ENCODE data around the gene ZNF502. TPM values are rescaled to one million over a fixed set of nuclear protein-coding genes. Genes with fewer than 3 reads are reported as not detected.

ZNF502 gene
- polyA plus RNA-seq, 1 experiment = 2.0 TPM

DNA sequence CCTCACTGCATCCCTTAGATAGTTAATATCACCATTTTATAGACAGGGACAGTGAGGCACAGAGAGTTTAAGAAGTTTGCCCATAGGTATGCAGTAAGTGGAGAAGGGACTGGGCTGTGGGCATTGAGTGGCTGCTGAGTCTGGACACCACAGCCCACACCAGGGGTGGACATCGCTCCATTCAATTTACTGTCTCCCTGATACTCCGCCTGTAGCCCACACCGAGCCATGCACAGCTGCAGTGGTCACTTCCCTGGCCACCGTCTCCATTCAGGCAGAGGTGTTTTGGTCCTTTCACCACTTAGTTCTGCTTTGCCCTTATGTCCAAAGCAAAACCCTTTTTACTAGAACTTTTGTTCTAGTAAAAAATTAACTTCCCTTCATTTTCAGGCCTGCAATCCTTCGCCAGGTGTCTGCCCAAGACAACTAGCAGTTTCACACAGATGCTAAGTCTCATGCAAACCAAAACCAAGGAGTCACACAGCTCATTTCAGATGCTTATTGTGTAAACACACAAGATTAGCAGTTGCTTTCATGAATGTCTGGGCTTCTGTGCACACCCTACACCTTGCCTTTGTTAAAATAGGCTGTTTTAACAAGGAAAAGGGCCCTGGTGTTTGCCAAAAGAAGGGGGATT is 33.9 kb upstream of the ZNF502 start:
- ChIA-PET POLR2A (no interaction called here), CTCF (no interaction called here)
- Histone ChIP-seq H3K36me3 (ENCODE audit: control insufficient read depth, insufficient read depth, low read length) (no peaks in the 10 kb centered on the region), H3K4me3 (ENCODE audit: low read depth, low read length) (no peak overlapping the region), H3K27me3 (ENCODE audit: control insufficient read depth, insufficient read depth, low read length) (no peaks in the 10 kb centered on the region)
- TF ChIP-seq, protein P1, sequence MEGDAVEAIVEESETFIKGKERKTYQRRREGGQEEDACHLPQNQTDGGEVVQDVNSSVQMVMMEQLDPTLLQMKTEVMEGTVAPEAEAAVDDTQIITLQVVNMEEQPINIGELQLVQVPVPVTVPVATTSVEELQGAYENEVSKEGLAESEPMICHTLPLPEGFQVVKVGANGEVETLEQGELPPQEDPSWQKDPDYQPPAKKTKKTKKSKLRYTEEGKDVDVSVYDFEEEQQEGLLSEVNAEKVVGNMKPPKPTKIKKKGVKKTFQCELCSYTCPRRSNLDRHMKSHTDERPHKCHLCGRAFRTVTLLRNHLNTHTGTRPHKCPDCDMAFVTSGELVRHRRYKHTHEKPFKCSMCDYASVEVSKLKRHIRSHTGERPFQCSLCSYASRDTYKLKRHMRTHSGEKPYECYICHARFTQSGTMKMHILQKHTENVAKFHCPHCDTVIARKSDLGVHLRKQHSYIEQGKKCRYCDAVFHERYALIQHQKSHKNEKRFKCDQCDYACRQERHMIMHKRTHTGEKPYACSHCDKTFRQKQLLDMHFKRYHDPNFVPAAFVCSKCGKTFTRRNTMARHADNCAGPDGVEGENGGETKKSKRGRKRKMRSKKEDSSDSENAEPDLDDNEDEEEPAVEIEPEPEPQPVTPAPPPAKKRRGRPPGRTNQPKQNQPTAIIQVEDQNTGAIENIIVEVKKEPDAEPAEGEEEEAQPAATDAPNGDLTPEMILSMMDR (IDR thresholded peaks at IDR 0.05; ENCODE audit: insufficient read depth, low read depth, low read length) = no peak
- no peak for DNase-seq (ENCODE audit: low read depth)

DNA sequence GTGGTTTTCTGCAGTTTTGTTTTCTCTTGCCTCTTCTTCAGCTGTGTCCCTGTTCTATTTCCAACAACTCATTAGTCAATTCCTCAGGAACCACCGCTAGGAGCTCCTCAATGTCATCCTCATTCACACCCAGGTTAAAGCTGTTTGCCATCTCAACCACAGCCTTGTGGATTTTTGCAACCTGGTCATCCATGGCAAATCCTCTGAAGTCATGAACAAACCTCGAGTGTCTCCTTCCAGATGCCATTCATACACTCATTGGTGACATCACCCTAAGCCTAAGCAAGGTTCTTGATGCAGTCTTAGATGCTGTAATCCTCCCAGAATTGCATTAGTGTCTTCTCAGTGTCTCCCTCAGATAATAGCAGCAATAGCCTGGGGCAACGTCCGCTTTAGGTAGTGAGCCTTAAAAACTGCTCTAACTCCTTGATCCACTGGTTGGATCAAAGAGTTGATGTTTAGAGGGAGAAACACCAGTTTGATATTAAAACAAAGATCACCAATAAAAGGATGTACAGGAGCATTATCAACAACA is 31.5 kb upstream of the ZNF502 start:
- CTCF ChIA-PET = no interaction called here
- POLR2A ChIA-PET = no interaction called here
- Histone ChIP-seq H3K27me3 (ENCODE audit: control insufficient read depth, insufficient read depth, low read length) (no peaks in the 10 kb centered on the region), H3K36me3 (ENCODE audit: control insufficient read depth, insufficient read depth, low read length) (no peaks in the 10 kb centered on the region), H3K4me3 (ENCODE audit: low read depth, low read length) (no peak overlapping the region)
- DNase-seq (ENCODE audit: low read depth) = no peak
- TF ChIP-seq, protein P1 (IDR thresholded peaks at IDR 0.05; ENCODE audit: insufficient read depth, low read depth, low read length) = no peak

DNA sequence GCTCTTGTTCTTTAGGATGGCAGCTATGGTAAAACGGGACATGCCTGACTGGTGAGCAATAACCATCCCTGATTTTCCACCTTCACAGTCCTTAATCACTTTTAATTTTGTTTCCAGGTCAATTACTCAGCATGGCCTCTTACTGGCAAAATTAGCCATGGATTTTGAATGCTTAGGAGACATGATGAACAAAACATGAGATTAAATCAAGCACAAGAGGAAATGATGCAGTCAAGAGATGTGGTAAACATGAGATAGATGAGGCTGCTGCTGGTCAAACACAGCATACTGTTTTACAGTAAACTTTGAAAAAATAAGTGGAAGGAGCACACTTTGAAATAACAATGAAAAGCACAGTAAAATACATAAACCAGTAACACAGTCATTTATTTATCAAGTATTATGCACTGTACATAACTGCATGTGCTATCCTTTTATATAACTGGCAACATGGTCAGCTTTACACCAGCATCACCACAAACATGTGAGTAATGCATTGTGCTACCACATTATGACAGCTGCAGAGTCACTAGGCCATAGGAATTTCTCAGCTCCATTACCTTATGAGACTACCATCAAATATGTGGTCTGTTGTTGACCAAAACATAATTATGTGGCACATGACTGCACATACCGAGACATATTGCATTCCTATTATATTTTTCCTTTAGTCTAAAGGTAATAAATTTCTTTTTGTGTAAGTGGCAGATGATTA is 30.1 kb upstream of the ZNF502 start:
- Histone ChIP-seq H3K36me3 (ENCODE audit: control insufficient read depth, insufficient read depth, low read length) (no peaks in the 10 kb centered on the region), H3K4me3 (ENCODE audit: low read depth, low read length) (no peak overlapping the region), H3K27me3 (ENCODE audit: control insufficient read depth, insufficient read depth, low read length) (no peaks in the 10 kb centered on the region)
- no peak for DNase-seq (ENCODE audit: low read depth)
- TF ChIP-seq, protein P1 (IDR thresholded peaks at IDR 0.05; ENCODE audit: insufficient read depth, low read depth, low read length) = no peak
- CTCF ChIA-PET = interaction anchor here (1.4 kb wide), 1 partner anchor 14 kb away, joined by 3 read pairs; no protein-coding TSS in a partner anchor
- POLR2A ChIA-PET = no interaction called here

DNA sequence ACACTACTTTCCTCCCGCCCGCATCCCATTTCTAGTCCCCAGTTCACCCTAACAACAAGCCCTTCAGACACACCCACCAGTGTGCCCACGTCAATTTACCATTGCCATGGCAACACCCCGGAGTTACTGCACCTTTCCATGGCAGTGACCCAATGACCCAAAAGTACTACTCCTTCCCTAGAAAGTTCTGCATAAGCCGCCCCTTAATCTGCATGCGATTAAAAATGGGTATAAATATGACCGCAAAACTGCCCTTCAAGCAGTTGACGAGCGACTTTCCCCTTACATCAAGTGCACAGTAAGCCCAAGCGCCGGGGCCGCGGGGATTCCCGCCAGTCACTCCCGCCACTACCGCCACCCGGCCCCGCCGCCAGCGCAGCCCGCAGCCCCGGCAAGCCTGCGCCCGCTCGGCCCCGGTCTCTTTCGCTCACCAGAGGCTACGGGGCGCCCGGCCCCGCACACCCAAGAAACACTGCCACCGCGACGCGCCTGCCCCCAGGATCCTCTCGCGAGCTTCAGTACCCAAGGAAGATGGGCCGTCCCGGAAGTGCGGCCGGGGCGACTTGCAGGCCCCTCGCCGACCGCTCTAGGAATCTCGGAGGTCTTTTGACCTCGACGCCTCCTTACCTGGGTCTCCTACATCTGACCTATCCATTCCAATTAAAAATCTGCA is 27.2 kb upstream of the ZNF502 start:
- H3K36me3 ChIP-seq (ENCODE audit: control insufficient read depth, insufficient read depth, low read length) = no peaks in the 10 kb centered on the region
- POLR2A ChIA-PET = no interaction called here
- DNase-seq (ENCODE audit: low read depth) = peak; percentile 29
- peak overlapping the region; percentile 46 for H3K4me3 ChIP-seq (ENCODE audit: low read depth, low read length)
- TF ChIP-seq, protein P1 (IDR thresholded peaks at IDR 0.05; ENCODE audit: insufficient read depth, low read depth, low read length) = no peak
- CTCF ChIA-PET = interaction anchor here (0.6 kb wide), 1 partner anchor 27 kb away, joined by 3 read pairs; no protein-coding TSS in a partner anchor
- no peaks in the 10 kb centered on the region for H3K27me3 ChIP-seq (ENCODE audit: control insufficient read depth, insufficient read depth, low read length)

DNA sequence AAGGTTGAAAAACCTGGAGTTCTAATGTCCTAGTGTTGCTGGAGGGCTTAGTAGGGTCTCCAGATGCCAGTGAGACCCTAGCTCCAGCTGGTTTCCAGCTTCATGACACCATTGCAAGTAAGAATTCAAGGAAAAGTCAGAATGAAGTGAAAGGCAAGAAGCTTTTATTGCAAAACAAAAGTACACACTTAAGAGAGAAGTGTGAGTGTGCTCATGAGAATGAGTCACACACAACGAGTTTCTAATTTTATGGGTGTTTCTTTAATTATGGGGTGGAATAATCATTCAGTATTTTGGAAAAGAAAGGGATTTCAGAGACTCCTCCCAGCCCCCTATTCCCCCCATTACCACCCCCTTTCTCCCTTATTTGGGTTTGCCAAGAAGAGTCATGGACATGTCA is 24.6 kb upstream of the ZNF502 start:
- no peak overlapping the region for H3K4me3 ChIP-seq (ENCODE audit: low read depth, low read length)
- no peak for DNase-seq (ENCODE audit: low read depth)
- H3K27me3 ChIP-seq (ENCODE audit: control insufficient read depth, insufficient read depth, low read length) = no peaks in the 10 kb centered on the region
- TF ChIP-seq, protein P1 (IDR thresholded peaks at IDR 0.05; ENCODE audit: insufficient read depth, low read depth, low read length) = no peak
- H3K36me3 ChIP-seq (ENCODE audit: control insufficient read depth, insufficient read depth, low read length) = no peaks in the 10 kb centered on the region
- ChIA-PET POLR2A (no interaction called here), CTCF (interaction anchor here (1.0 kb wide), 1 partner anchor 24 kb away, joined by 3 read pairs; the partner anchor contains the start of gene ZNF502)

Measured in BJ (cell line).